Measurements from ENCODE around the gene SCMH1. TPM values are rescaled to one million over a fixed set of nuclear protein-coding genes. Genes with fewer than 3 reads are reported as not detected.
A peak's percentile ranks its signal among the peaks of the same experiment; 100 is the strongest.

SCMH1 gene
- total RNA-seq, 1 experiment from 2014 or later: 51.0 TPM

DNA sequence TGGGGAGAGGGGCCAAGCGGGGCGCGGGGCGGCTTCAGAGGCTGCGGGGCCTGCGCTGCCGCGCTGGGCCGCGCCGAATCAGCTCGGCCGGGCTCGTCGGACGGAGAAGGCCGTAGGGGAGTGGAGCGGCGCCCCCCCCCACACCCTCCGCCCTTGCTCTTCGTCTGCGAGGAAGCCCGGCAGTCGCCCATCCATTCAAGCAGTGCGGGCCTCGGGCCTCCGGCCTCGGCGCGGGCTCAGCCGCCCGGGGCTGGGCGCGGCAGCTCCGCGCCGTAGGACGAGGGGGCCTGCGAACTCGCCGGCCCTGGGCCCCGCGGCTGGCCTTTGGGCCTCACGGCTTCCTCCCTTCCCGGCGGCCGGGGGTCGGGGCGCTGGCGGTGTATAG, 262.0 kb downstream of the SCMH1 start:
- Histone ChIP-seq H3K27ac (peak overlapping the region; percentile 93), H3K4me1 (peaks cover 5% of the 10 kb centered on the region; the same call in 1 of the 2 replicates), H3K36me3 (peaks cover 31% of the 10 kb centered on the region), H3K27me3 (no peaks in the 10 kb centered on the region), H3K4me3 (peak overlapping the region; percentile 96), H3K9me3 (replicated peaks) (no peaks in the 10 kb centered on the region)
- DNase-seq: peak in 1 of 2 experiments; percentile 29

- Histone ChIP-seq H3K4me3 (peak within 1 kb of the TSS; percentile 96), H3K27me3 (no peaks in the 10 kb centered on the region), H3K4me1 (peaks cover 5% of the 10 kb centered on the region; the same call in 1 of the 2 replicates), H3K9me3 (replicated peaks) (no peaks in the 10 kb centered on the region), H3K27ac (peak within 1 kb of the TSS; percentile 93), H3K36me3 (peaks cover 25% of the 10 kb centered on the region)
- peak; percentile 96 for DNase-seq
Observed at GRCh38 chr1:40979241-40980067, 262.7 kb downstream of the SCMH1 start, which contains the start of gene CTPS1. Gene CTPS1 (plus strand): TSS chr1:40979696. CDS start chr1:40983291, 3,595 bp downstream.

- H3K4me1 ChIP-seq: peaks cover 5% of the 10 kb centered on the region; the same call in 1 of the 2 replicates
- H3K4me3 ChIP-seq: peak overlapping the region; percentile 96
- DNase-seq: no peak
- H3K27me3 ChIP-seq: no peaks in the 10 kb centered on the region
- H3K9me3 ChIP-seq (replicated peaks): no peaks in the 10 kb centered on the region
- H3K27ac ChIP-seq: peak overlapping the region; percentile 93; the same call in 1 of the 2 replicates
- peaks cover 19% of the 10 kb centered on the region for H3K36me3 ChIP-seq
Observed at GRCh38 chr1:40978886-40979240, 263.2 kb downstream of the SCMH1 start.

- Histone ChIP-seq H3K27ac (no peak overlapping the region), H3K9me3 (replicated peaks) (no peaks in the 10 kb centered on the region), H3K27me3 (no peaks in the 10 kb centered on the region), H3K4me3 (no peak overlapping the region), H3K36me3 (peaks cover 9% of the 10 kb centered on the region), H3K4me1 (peaks cover 5% of the 10 kb centered on the region; the same call in 1 of the 2 replicates)
- no peak for DNase-seq
Observed at GRCh38 chr1:40977716-40978115, 264.4 kb downstream of the SCMH1 start.

Other genes with a start within 250 kb of the SCMH1 start
- 0.18 and 0.26 TPM in 2 replicates for gene SLFNL1, start 220.6 kb downstream of the SCMH1 start, total RNA-seq (2014; rRNA removed; shearing (Covaris generic))
- 11.9 and 12.9 TPM in 2 replicates for gene FOXO6, start 119.1 kb upstream of the SCMH1 start, total RNA-seq (2014; rRNA removed; shearing (Covaris generic))
- gene EDN2, start 242.4 kb upstream of the SCMH1 start, total RNA-seq (2014; rRNA removed; shearing (Covaris generic)): 0.18 and 0.32 TPM in 2 replicates

Measured in SJCRH30 (cell line).